ENCODE measurements around the gene NAV2. TPM values are rescaled to one million over a fixed set of nuclear protein-coding genes. Genes with fewer than 3 reads are reported as not detected.

Gene NAV2
- total RNA-seq, 1 experiment from 2014 or later, result 22.7 TPM

DNA sequence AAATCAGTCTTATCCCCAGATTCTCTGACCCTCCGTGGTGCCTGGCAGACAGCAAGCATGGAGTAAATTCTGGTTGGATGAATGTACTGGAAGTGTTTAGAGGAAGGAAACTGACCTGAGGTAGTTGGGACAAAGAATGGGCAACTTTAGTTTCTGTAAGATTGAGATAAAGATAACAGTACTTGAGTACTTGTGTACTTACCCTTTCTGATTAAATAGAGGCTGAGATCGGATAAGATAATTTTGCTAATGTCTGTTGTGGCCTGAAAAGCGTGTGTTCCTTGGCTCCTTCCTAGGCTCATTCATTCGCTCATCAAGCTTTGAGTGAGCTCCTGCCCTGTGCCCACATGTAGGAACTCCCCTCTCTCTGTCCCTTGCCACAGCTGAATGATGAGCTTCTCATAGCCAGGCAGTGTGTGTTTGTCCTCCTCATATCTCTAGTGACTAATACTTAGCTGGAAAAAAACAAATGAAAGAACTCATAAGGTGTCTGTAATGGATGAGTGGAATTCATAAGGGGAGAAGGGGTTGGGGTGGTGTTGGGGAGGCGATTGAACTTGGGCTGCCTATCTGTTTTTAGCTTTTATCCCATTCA, 329.5 kb downstream of the NAV2 start:
- ChIA-PET CTCF (no interaction called here), POLR2A (no interaction called here)
- 0 out of 2 replicates have a peak overlapping the region, but pooled peaks have one; percentile 7 for H3K27ac ChIP-seq (ENCODE audit: low read length)
- no peaks in the 10 kb centered on the region for H3K9me3 ChIP-seq (ENCODE audit: control insufficient read depth, insufficient read depth, low read depth, low read length)
- intact Hi-C loops (cut with micrococcal nuclease; ENCODE audit: unreplicated experiment), result no loop called here
- ATAC-seq (peak; percentile 58; the same call in 1 of the 2 replicates), DNase-seq (ENCODE audit: low read depth, low spot score) (no peak)
- H3K4me1 ChIP-seq (ENCODE audit: control insufficient read depth, insufficient read depth, low read length), result peaks cover 6% of the 10 kb centered on the region; the same call in 1 of the 2 replicates
- no TSS peak for BruUV-seq (replicated peaks)
- no peaks in the 10 kb centered on the region for H3K36me3 ChIP-seq (ENCODE audit: control insufficient read depth, insufficient read depth, low read length)
- no peak overlapping the region for H3K4me3 ChIP-seq (ENCODE audit: low read depth in 2 of 2, low read length in 2 of 2)
- TF ChIP-seq POLR2AphosphoS5 (IDR thresholded peaks at IDR 0.05; ENCODE audit: low read depth, low read length), result no peak
- in situ Hi-C loops (cut with HindIII; ENCODE audit: low pct_unique_long_range_greater_than_20kb, low sequenced_read_pairs), result no loop called here
- H3K27me3 ChIP-seq (ENCODE audit: control insufficient read depth, insufficient read depth, low read length), result no peaks in the 10 kb centered on the region

DNA sequence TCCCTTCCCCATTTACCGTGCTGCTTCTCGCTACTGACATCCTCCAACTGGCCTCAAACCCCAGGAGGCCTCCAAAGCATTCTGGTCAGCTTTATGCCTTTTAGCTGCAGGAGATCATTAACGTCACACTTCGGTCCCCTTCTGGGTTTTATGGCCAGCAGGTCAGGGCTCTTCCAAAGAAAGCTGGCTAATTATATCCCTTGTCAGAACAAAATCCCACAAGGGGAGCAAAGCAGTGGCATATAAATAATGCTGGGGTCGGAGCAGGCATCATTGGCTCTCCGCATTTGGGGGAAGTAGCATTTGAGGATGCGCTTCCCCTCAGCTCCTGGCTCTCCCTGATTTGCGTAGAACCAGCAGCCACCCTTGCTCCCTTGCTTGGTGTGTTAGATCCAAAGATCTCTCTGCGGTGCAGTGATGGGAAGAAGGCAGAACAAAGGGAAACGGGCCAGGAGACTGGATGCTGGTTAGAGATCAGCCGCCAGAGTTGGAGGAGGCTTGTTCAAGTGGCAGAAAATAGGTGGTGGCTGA, 330.2 kb downstream of the NAV2 start:
- POLR2A ChIA-PET, result no interaction called here
- Histone ChIP-seq H3K27ac (ENCODE audit: low read length) (no peak overlapping the region), H3K27me3 (ENCODE audit: control insufficient read depth, insufficient read depth, low read length) (no peaks in the 10 kb centered on the region), H3K36me3 (ENCODE audit: control insufficient read depth, insufficient read depth, low read length) (no peaks in the 10 kb centered on the region), H3K4me1 (ENCODE audit: control insufficient read depth, insufficient read depth, low read length) (peaks cover 6% of the 10 kb centered on the region; the same call in 1 of the 2 replicates), H3K9me3 (ENCODE audit: control insufficient read depth, insufficient read depth, low read depth, low read length) (no peaks in the 10 kb centered on the region), H3K4me3 (ENCODE audit: low read depth in 2 of 2, low read length in 2 of 2) (no peak overlapping the region)
- CTCF ChIA-PET, result no interaction called here
- DNase-seq (ENCODE audit: low read depth, low spot score) (no peak), ATAC-seq (no peak)
- BruUV-seq (replicated peaks), result no TSS peak
- TF ChIP-seq, protein P1, sequence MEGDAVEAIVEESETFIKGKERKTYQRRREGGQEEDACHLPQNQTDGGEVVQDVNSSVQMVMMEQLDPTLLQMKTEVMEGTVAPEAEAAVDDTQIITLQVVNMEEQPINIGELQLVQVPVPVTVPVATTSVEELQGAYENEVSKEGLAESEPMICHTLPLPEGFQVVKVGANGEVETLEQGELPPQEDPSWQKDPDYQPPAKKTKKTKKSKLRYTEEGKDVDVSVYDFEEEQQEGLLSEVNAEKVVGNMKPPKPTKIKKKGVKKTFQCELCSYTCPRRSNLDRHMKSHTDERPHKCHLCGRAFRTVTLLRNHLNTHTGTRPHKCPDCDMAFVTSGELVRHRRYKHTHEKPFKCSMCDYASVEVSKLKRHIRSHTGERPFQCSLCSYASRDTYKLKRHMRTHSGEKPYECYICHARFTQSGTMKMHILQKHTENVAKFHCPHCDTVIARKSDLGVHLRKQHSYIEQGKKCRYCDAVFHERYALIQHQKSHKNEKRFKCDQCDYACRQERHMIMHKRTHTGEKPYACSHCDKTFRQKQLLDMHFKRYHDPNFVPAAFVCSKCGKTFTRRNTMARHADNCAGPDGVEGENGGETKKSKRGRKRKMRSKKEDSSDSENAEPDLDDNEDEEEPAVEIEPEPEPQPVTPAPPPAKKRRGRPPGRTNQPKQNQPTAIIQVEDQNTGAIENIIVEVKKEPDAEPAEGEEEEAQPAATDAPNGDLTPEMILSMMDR (IDR thresholded peaks at IDR 0.05), result no peak
- TF ChIP-seq POLR2AphosphoS5 (IDR thresholded peaks at IDR 0.05; ENCODE audit: low read depth, low read length), result no peak
- in situ Hi-C loops (cut with HindIII; ENCODE audit: low pct_unique_long_range_greater_than_20kb, low sequenced_read_pairs) (no loop called here), intact Hi-C loops (cut with micrococcal nuclease; ENCODE audit: unreplicated experiment) (no loop called here)

DNA sequence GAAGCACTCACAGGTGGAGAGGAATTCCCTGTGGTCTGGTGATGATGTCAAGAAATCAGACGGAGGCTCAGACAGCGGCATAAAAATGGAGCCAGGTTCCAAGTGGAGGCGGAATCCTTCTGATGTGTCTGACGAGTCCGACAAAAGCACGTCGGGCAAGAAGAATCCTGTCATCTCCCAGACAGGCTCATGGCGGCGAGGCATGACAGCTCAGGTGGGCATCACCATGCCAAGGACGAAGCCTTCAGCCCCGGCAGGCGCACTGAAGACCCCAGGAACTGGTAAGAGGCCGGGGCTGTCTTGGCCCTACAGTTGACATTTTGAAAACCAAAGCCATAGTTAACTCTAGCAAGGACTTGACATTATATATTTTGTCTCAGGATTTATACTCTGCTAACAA, 331.4 kb downstream of the NAV2 start:
- intact Hi-C loops (cut with micrococcal nuclease; ENCODE audit: unreplicated experiment) (no loop called here), in situ Hi-C loops (cut with HindIII; ENCODE audit: low pct_unique_long_range_greater_than_20kb, low sequenced_read_pairs) (no loop called here)
- Histone ChIP-seq H3K36me3 (ENCODE audit: control insufficient read depth, insufficient read depth, low read length) (no peaks in the 10 kb centered on the region), H3K4me3 (ENCODE audit: low read depth in 2 of 2, low read length in 2 of 2) (no peak overlapping the region), H3K4me1 (ENCODE audit: control insufficient read depth, insufficient read depth, low read length) (peaks cover 6% of the 10 kb centered on the region; the same call in 1 of the 2 replicates), H3K27ac (ENCODE audit: low read length) (no peak overlapping the region), H3K27me3 (ENCODE audit: control insufficient read depth, insufficient read depth, low read length) (no peaks in the 10 kb centered on the region), H3K9me3 (ENCODE audit: control insufficient read depth, insufficient read depth, low read depth, low read length) (no peaks in the 10 kb centered on the region)
- no TSS peak for BruUV-seq (replicated peaks)
- POLR2A ChIA-PET, result no interaction called here
- TF ChIP-seq POLR2AphosphoS5 (IDR thresholded peaks at IDR 0.05; ENCODE audit: low read depth, low read length), result no peak
- TF ChIP-seq SIN3A (IDR thresholded peaks at IDR 0.05; ENCODE audit: borderline replicate concordance, insufficient read depth, low read depth, low read length), result no peak
- no peak for TF ChIP-seq TCF7L2 (IDR thresholded peaks at IDR 0.05; ENCODE audit: low read depth, low read length)
- TF ChIP-seq, protein P1 (IDR thresholded peaks at IDR 0.05), result no peak
- TF ChIP-seq, protein P2, sequence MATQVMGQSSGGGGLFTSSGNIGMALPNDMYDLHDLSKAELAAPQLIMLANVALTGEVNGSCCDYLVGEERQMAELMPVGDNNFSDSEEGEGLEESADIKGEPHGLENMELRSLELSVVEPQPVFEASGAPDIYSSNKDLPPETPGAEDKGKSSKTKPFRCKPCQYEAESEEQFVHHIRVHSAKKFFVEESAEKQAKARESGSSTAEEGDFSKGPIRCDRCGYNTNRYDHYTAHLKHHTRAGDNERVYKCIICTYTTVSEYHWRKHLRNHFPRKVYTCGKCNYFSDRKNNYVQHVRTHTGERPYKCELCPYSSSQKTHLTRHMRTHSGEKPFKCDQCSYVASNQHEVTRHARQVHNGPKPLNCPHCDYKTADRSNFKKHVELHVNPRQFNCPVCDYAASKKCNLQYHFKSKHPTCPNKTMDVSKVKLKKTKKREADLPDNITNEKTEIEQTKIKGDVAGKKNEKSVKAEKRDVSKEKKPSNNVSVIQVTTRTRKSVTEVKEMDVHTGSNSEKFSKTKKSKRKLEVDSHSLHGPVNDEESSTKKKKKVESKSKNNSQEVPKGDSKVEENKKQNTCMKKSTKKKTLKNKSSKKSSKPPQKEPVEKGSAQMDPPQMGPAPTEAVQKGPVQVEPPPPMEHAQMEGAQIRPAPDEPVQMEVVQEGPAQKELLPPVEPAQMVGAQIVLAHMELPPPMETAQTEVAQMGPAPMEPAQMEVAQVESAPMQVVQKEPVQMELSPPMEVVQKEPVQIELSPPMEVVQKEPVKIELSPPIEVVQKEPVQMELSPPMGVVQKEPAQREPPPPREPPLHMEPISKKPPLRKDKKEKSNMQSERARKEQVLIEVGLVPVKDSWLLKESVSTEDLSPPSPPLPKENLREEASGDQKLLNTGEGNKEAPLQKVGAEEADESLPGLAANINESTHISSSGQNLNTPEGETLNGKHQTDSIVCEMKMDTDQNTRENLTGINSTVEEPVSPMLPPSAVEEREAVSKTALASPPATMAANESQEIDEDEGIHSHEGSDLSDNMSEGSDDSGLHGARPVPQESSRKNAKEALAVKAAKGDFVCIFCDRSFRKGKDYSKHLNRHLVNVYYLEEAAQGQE (IDR thresholded peaks at IDR 0.05; ENCODE audit: insufficient read depth in 1 of 2, low read depth in 2 of 2, low read length in 1 of 2), result no peak
- CTCF ChIA-PET, result no interaction called here
- DNase-seq (ENCODE audit: low read depth, low spot score) (no peak), ATAC-seq (no peak)
